A549 (cell line): ENCODE results near the gene TRAPPC3. TPM values are rescaled to one million over a fixed set of nuclear protein-coding genes. Genes with fewer than 3 reads are reported as not detected.

ENCODE experiments used
- ATAC-seq, 2 experiments: fragments of 200-7000 bp in 1 of 2; fragments of >200 bp in 1 of 2; cut with Nextera tagmentation in 1 of 2; cut with Tn5 transposase in 1 of 2; 3 replicates each; pipeline versions ENCODE4 v1.8.0 to v1.9.1; 2018 to 2020; ENCODE audit warnings: mild to moderate bottlenecking in 1 of 2, moderate library complexity in 1 of 2
- CTCF ChIA-PET: fragments of 300-600 bp; sonication (Branson Sonifier 250); formaldehyde crosslinking; extraction: SDS; loops from one replicate; lab custom pipeline; 2021; ENCODE audit warnings: antibody characterized with exemption, inconsistent platforms; lab: Yijun Ruan, JAX
- POLR2A ChIA-PET: fragments of 350-600 bp; formaldehyde crosslinking; extraction: SDS; loops from one replicate; lab custom pipeline; 2021; ENCODE audit warnings: antibody characterized with exemption, inconsistent platforms; lab: Yijun Ruan, JAX
- DNase-seq, 2 experiments: peaks; one replicate each; pipeline versions ENCODE4 v3.0.0 to v3.0.0-alpha.2; 2011 to 2016; ENCODE audit warnings: low read depth in 1 of 2, low spot score in 1 of 2
- FAIRE-seq: peaks from 2 replicates; lab custom pipeline; 2011; peaks lifted over from hg19 to GRCh38; lab: Jason Lieb, UNC
- H3K27ac ChIP-seq, 2 experiments: fragments of >200 bp; sonication (Bioruptor Twin); formaldehyde crosslinking; 3 replicates each; pipeline ENCODE4 v1.5.1; 2016 to 2017
- H3K4me1 ChIP-seq: fragments of >200 bp; sonication (Bioruptor Twin); formaldehyde crosslinking; 3 replicates; pipeline ENCODE4 v1.6.1; 2016
- H3K4me2 ChIP-seq: fragments of >200 bp; sonication (Bioruptor Twin); formaldehyde crosslinking; 3 replicates; pipeline ENCODE4 v1.6.1; 2016
- H3K4me3 ChIP-seq: fragments of >200 bp; sonication (Bioruptor Twin); formaldehyde crosslinking; 3 replicates; pipeline ENCODE4 v1.5.1; 2016
- H3K9me3 ChIP-seq: fragments of >200 bp; sonication (Bioruptor Twin); formaldehyde crosslinking; 3 replicates; pipeline ENCODE4 v1.6.1; 2016
- CBX2 ChIP-seq: fragments of 200-600 bp; sonication (generic); IDR thresholded peaks from 2 replicates; pipeline ENCODE4 v1.6.1; 2016; ENCODE audit warnings: low read depth, mild to moderate bottlenecking, borderline replicate concordance
- CBX8 ChIP-seq: fragments of 200-600 bp; sonication (generic); IDR thresholded peaks from 2 replicates; pipeline ENCODE4 v1.6.1; 2016
- CTCF ChIP-seq: fragments of >200 bp; sonication (Bioruptor Twin); formaldehyde crosslinking; IDR thresholded peaks from 3 replicates; pipeline ENCODE4 v1.5.1; 2016
- EP300 ChIP-seq, 2 experiments: fragments of >200 bp; sonication (Bioruptor Twin); formaldehyde crosslinking; IDR thresholded peaks; 2 replicates in 1 of 2; 3 replicates in 1 of 2; pipeline ENCODE4 v1.6.1; 2016 to 2017
- GATA3 ChIP-seq: IDR thresholded peaks from 2 replicates; pipeline ENCODE4 v1.6.1; 2012; ENCODE audit warnings: borderline replicate concordance
- HOXB13 ChIP-seq: fragments of 250-450 bp; sonication (Bioruptor Pico); IDR thresholded peaks from 2 replicates; pipeline ENCODE4 v1.5.0; 2020; ENCODE audit warnings: low read depth, mild to moderate bottlenecking, moderate library complexity
- HOXB5 ChIP-seq: fragments of 250-450 bp; sonication (Bioruptor Pico); IDR thresholded peaks from 2 replicates; pipeline ENCODE4 v1.5.0; 2020; ENCODE audit warnings: mild to moderate bottlenecking, moderate library complexity
- JUN ChIP-seq, 2 experiments: fragments of >200 bp; sonication (Bioruptor Twin); formaldehyde crosslinking; IDR thresholded peaks; 2 replicates in 1 of 2; 3 replicates in 1 of 2; pipeline ENCODE4 v1.6.1; 2016 to 2017
- KDM5A ChIP-seq: fragments of 200-600 bp; sonication (generic); IDR thresholded peaks from 2 replicates; pipeline ENCODE4 v1.6.1; 2016; ENCODE audit warnings: antibody characterized with exemption, mild to moderate bottlenecking
- MAZ ChIP-seq: fragments of 150-350 bp; IDR thresholded peaks from 2 replicates; pipeline ENCODE4 v1.6.1; 2014; ENCODE audit warnings: antibody characterized with exemption, low read depth, low read length, borderline replicate concordance
- NR3C1 ChIP-seq: fragments of >200 bp; sonication (Bioruptor Twin); formaldehyde crosslinking; IDR thresholded peaks from 3 replicates; pipeline ENCODE4 v1.6.1; 2017
- PHF8 ChIP-seq: fragments of 200-600 bp; sonication (generic); IDR thresholded peaks from 2 replicates; pipeline ENCODE4 v1.6.1; 2016; ENCODE audit warnings: low read depth, mild to moderate bottlenecking, antibody characterized with exemption, moderate library complexity, borderline replicate concordance
- POLR2A ChIP-seq: IDR thresholded peaks from 2 replicates; pipeline ENCODE4 v1.6.1; 2012; ENCODE audit warnings: mild to moderate bottlenecking, low read length
- RAD21 ChIP-seq, 2 experiments: fragments of >200 bp in 1 of 2; sonication (Bioruptor Twin) in 1 of 2; formaldehyde crosslinking in 1 of 2; IDR thresholded peaks in 1 of 2; conservative IDR thresholded peaks in 1 of 2; 2 replicates in 1 of 2; 3 replicates in 1 of 2; pipeline ENCODE4 v1.6.1; 2012 to 2018; ENCODE audit warnings: inconsistent platforms in 1 of 2
- RFX5 ChIP-seq: fragments of 450-650 bp; IDR thresholded peaks from 2 replicates; pipeline ENCODE4 v1.7.1; 2014; ENCODE audit warnings: antibody characterized with exemption, mild to moderate bottlenecking, moderate library complexity
- RNF2 ChIP-seq: fragments of 200-600 bp; sonication (generic); IDR thresholded peaks from 2 replicates; pipeline ENCODE4 v1.6.1; 2016; ENCODE audit warnings: low read depth, mild to moderate bottlenecking, antibody characterized with exemption, moderate library complexity, borderline replicate concordance
- SMC3 ChIP-seq: fragments of >200 bp; sonication (Bioruptor Twin); formaldehyde crosslinking; IDR thresholded peaks from 3 replicates; pipeline ENCODE4 v1.6.1; 2018; ENCODE audit warnings: inconsistent platforms
- SREBF2 ChIP-seq: fragments of 450-650 bp; IDR thresholded peaks from 2 replicates; pipeline ENCODE4 v1.6.1; 2014; ENCODE audit warnings: mild to moderate bottlenecking, moderate library complexity
- TFCP2L1 ChIP-seq: fragments of 250-450 bp; sonication (Bioruptor Pico); IDR thresholded peaks from 2 replicates; pipeline ENCODE4 v1.5.0; 2021; ENCODE audit warnings: mild to moderate bottlenecking
- TP53 ChIP-seq: fragments of 250-450 bp; sonication (Bioruptor Pico); IDR thresholded peaks from 2 replicates; pipeline ENCODE4 v1.5.0; 2021; ENCODE audit warnings: mild to moderate bottlenecking, moderate library complexity
- ZC3H11A ChIP-seq: fragments of 450-650 bp; IDR thresholded peaks from 2 replicates; pipeline ENCODE4 v1.6.1; 2014; ENCODE audit warnings: antibody characterized with exemption, mild to moderate bottlenecking
- ZNF302 ChIP-seq: fragments of 250-450 bp; sonication (Bioruptor Pico); IDR thresholded peaks from 2 replicates; pipeline ENCODE4 v1.9.0; 2021; ENCODE audit warnings: inconsistent platforms, mild to moderate bottlenecking, moderate library complexity
- WGBS: methylation state at CpG from one replicate; pipeline ENCODE4 v1.1.6; 2017; ENCODE audit errors: missing lambda C conversion rate; 5-methylcytosine and 5-hydroxymethylcytosine counted together
- polyA plus RNA-seq, 4 experiments: library from polyadenylated mRNA; depleted of rRNA in 3 of 4; stranded (reverse); fragments of >200 nt; fragmentation: RNase III in 1 of 4; extraction: RNeasy Plus Mini Kit Qiagen cat#74134 plus additional on column Dnase treatment in 1 of 4; gene quantifications; 2 replicates in 3 of 4; 3 replicates in 1 of 4; pipeline ENCODE4 v1.2.3, GENCODE V29; 2011 to 2017
- TF ChIP-seq, protein P1 (sequence below): IDR thresholded peaks from 2 replicates; pipeline ENCODE4 v1.6.1; 2012; ENCODE audit warnings: low read depth, borderline replicate concordance
- TF ChIP-seq, protein P2 (sequence below): IDR thresholded peaks from 2 replicates; pipeline ENCODE4 v1.6.1; 2012
- TF ChIP-seq, protein P3 (sequence below): fragments of >200 bp; sonication (Bioruptor Twin); formaldehyde crosslinking; IDR thresholded peaks from 3 replicates; pipeline ENCODE4 v1.6.1; 2016

Gene TRAPPC3
- polyA plus RNA-seq, 2 of the 4 experiments (the other 2 are of a cell fraction) = 62.2 to 103 TPM

DNA sequence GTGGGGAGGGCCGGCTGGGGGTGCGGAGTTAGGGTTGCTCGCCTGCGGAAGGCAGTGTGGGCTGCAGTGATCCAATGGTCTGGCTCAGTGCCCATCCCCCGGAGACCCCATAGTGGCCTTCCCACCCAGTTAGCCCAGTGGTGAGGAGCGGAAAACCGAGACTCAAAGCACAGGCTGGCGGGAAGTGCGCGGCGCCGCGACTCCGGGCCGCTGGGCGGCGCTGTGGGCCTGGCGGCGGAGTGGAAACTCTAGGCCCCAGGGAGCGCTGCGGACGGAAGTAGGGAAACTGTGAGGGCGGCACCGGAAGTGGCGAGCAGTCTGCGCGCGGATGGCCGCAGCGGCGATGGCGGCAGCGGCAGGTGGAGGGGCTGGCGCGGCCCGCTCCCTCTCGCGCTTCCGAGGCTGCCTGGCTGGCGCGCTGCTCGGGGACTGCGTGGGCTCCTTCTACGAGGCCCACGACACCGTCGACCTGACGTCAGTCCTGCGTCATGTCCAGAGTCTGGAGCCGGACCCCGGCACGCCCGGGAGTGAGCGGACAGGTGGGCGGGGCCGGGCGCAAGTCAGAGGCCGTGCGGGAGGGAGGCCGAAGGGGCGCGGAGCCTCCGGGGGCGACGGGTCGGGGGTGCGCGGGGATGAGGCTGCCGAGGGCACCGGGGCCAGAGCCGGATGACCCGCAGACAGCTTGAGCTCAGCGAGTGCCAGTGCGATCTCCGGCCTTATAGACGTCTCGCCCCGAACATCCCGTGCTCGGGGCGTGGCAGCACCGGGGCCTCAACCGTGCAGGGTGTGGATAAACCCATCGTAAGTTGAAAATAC is 60.5 kb downstream of the TRAPPC3 start, which contains the start of gene ADPRS:
TSS of gene ADPRS (plus strand) at position 316 of the 816 bp plus-strand sequence. CDS start at position 329, 13 bp downstream.
- FAIRE-seq = no peak
- ChIA-PET CTCF (interaction anchor here (0.6 to 2.6 kb wide), 4 partner anchors 11 to 46 kb away, joined by 3 to 11 read pairs (median 5); no protein-coding TSS in a partner anchor), POLR2A (no interaction called here)

DNA sequence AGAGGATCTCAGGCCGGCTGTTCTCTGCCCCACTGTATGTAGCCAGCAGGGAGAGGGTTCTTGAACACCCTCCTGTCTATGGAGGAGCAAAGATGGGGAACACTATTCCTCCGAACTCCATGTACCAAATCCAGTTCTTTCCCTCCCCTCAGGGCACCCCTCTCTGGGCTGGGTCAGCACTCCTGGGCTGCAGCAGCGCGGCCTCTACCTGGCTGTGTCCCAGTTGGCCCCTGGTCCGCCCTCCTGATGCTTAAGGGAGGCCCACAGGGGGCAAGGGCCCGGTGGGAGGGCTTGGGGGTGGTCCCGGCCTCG is 61.1 kb downstream of the TRAPPC3 start:
- peak overlapping the region; percentile 91 for H3K4me2 ChIP-seq
- H3K9me3 ChIP-seq = no peaks in the 10 kb centered on the region
- H3K27ac ChIP-seq = peak overlapping the region; percentile 89 to 94
- ChIA-PET CTCF (interaction anchor here (0.6 to 2.6 kb wide), 4 partner anchors 12 to 46 kb away, joined by 3 to 11 read pairs (median 6); no protein-coding TSS in a partner anchor), POLR2A (no interaction called here)
- no peak for DNase-seq
- 91% methylated on average over 2 of the region's 8 CpGs for WGBS
- peak overlapping the region; percentile 98 for H3K4me3 ChIP-seq
- TF ChIP-seq TFCP2L1 (CRISPR knock-in tag) (no peak), ZC3H11A (no peak)
- TF ChIP-seq, all 56 proteins: peak for 0
- FAIRE-seq = no peak
- peaks cover 6% of the 10 kb centered on the region for H3K4me1 ChIP-seq
- ATAC-seq = peak; percentile 33 to 41; a peak in 5 of 6 replicates

More for the DNA sequence above, 60.5 kb downstream of the TRAPPC3 start, which contains the start of gene ADPRS:
- 2% methylated on average over 26 of the region's 84 CpGs for WGBS
- TF ChIP-seq RAD21 (conservative IDR thresholded peaks at IDR 0.05 in 1 of 2, IDR thresholded peaks at IDR 0.05 in 1 of 2) = peak in 1 of 2 experiments; percentile 42; a peak in 2 of 5 replicates
- no peak for TF ChIP-seq HOXB5 (CRISPR knock-in tag)
- TF ChIP-seq ZNF302 (CRISPR knock-in tag) = no peak
- no peak for TF ChIP-seq CBX8
- no peak for TF ChIP-seq NR3C1
- no peak for TF ChIP-seq RNF2
- TF ChIP-seq MAZ = no peak
- TF ChIP-seq HOXB13 (CRISPR knock-in tag) = no peak
- TF ChIP-seq JUN (IDR thresholded peaks at IDR 0.05) = peak; percentile 79 to 91
- TF ChIP-seq CBX2 = no peak
- TF ChIP-seq, protein P1, sequence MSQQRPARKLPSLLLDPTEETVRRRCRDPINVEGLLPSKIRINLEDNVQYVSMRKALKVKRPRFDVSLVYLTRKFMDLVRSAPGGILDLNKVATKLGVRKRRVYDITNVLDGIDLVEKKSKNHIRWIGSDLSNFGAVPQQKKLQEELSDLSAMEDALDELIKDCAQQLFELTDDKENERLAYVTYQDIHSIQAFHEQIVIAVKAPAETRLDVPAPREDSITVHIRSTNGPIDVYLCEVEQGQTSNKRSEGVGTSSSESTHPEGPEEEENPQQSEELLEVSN = peak; percentile 41; the same call in 1 of the 2 replicates
- TF ChIP-seq KDM5A = peak; percentile 91
- TF ChIP-seq, protein P2, sequence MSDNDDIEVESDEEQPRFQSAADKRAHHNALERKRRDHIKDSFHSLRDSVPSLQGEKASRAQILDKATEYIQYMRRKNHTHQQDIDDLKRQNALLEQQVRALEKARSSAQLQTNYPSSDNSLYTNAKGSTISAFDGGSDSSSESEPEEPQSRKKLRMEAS = peak; percentile 83
- TF ChIP-seq SMC3 = peak; percentile 63
- no peak for TF ChIP-seq SREBF2
- TF ChIP-seq ZC3H11A = no peak
- TF ChIP-seq CTCF = peak; percentile 80
- peak; percentile 96 for TF ChIP-seq PHF8
- TF ChIP-seq, protein P3, sequence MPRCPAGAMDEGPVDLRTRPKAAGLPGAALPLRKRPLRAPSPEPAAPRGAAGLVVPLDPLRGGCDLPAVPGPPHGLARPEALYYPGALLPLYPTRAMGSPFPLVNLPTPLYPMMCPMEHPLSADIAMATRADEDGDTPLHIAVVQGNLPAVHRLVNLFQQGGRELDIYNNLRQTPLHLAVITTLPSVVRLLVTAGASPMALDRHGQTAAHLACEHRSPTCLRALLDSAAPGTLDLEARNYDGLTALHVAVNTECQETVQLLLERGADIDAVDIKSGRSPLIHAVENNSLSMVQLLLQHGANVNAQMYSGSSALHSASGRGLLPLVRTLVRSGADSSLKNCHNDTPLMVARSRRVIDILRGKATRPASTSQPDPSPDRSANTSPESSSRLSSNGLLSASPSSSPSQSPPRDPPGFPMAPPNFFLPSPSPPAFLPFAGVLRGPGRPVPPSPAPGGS = peak; percentile 82; the same call in 2 of the 3 replicates
- no peak for TF ChIP-seq TP53 (CRISPR knock-in tag)
- 0 out of 2 replicates have a peak, but pooled peaks have one; percentile 24 for TF ChIP-seq RFX5
- TF ChIP-seq POLR2A = peak; percentile 95
- TF ChIP-seq GATA3 = no peak
- TF ChIP-seq EP300 (IDR thresholded peaks at IDR 0.05) = no peak
- H3K4me1 ChIP-seq = peaks cover 6% of the 10 kb centered on the region
- ATAC-seq = peak; percentile 92
- peak within 1 kb of the TSS; percentile 89 to 94 for H3K27ac ChIP-seq
- H3K9me3 ChIP-seq = no peaks in the 10 kb centered on the region
- peak within 1 kb of the TSS; percentile 99 for H3K4me2 ChIP-seq
- peak; percentile 72 to 90 for DNase-seq
- H3K4me3 ChIP-seq = peak within 1 kb of the TSS; percentile 98
